Iris pigment epithelial cell (primary cell): ENCODE results near the gene MYMK.
A peak's percentile ranks its signal among the peaks of the same experiment; 100 is the strongest.

Source experiments
- DNase-seq: peaks from one replicate; pipeline ENCODE4 v3.0.0-alpha.2; 2011; ENCODE audit warnings: low read depth

The MYMK gene

DNA sequence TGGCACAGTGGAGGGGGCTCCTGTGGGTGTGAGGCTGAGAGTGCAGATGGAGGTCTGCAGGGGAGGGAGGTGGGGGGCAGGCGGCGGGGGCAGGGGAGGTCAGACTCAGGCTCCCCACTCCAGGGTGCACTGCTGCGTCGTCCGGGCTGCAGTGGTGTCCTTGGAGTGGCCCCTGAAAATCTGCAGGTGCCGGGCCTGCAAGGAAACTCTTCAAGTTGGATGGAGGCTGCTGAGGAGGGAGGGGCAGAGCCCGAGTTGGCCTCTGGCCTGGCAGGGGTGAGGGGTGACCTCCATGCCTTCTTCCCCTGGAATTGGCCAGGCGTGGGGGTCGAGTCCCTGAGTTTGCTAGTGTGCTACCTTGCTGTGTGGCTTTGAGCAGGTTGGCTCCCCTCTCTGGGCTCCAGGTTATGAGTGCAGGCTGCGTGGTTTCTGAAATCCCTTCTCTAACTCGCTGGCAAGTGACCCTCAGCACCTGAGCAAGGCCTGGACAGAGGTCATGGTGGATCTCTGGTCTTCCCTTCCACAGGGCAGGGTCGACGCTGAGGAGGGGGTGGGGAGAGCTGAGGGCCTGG lies 10.6 kb upstream of the MYMK start:
- no peak for DNase-seq

DNA sequence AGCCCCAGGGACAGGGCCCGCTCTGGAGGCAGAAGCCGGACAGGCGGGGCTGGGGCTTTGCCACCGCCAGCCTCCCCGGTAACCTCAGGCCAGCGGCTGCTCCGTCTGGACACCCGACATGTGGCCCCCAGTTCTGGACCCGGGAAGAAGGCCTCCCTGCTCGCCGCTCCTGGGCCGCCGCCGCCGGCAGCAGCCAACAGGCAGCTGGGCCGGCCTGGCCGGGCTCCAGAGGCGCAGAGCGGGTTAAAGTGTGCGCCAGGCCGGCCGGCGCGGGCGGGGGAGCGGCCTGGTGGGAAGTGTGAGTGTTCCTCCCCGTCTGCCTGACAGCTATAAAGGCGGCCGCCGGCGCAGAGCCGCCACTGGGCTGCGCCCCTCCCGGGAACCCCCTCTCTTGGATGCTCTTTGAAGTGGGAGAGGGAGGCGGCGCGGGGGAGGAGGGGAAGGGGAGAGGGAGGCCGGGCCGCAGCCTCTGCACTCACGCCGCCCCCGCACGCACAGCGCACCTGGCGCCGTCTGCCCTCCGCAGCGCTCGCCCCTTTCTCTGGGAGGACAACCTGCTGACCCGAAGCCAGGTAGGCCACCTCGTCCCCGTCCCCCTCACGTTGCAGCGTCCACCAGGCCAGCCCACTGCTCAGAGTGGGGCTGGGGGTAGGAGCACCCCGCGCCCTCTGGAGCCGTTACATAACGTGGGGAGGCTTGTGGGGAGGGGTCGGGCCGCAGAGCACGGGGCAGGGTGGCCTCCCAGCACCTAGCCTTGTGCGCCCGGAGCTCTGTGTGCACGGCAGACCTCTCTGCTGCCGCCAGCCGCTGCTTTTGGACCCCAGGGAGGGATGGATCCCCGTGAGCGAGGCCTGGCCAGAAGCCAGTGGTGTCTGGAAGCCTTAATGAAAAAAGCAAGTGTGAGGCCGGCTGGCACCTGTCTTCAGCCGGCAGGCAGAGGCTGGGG lies 9.9 kb upstream of the MYMK start, which contains the start of gene ADAMTSL2:
TSS of gene ADAMTSL2 (plus strand) at position 359 of the 946 bp plus-strand sequence. CDS start 2,009 bp downstream, outside the sequence.
- DNase-seq = peak; percentile 63

DNA sequence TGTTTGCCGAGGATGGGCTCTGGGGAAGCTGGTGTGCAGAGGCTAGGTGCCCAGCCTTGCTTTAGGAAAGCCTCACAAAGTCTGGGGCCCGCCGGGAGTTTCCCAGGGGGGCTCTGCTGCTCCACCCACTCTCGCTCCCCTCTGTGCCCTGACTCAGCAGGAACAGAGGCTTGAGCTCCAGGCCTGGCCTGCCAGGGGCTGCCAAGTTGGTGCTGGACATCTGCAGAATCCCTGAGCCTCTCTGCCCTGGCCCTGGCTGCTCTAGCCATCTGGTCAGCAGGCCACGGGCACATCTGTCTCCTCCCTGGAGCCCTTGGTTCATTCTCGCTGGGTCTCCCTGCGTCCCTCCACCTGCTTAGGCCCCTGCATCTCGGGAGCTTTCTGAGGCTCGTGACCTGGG lies 9.1 kb upstream of the MYMK start:
- no peak for DNase-seq

DNA sequence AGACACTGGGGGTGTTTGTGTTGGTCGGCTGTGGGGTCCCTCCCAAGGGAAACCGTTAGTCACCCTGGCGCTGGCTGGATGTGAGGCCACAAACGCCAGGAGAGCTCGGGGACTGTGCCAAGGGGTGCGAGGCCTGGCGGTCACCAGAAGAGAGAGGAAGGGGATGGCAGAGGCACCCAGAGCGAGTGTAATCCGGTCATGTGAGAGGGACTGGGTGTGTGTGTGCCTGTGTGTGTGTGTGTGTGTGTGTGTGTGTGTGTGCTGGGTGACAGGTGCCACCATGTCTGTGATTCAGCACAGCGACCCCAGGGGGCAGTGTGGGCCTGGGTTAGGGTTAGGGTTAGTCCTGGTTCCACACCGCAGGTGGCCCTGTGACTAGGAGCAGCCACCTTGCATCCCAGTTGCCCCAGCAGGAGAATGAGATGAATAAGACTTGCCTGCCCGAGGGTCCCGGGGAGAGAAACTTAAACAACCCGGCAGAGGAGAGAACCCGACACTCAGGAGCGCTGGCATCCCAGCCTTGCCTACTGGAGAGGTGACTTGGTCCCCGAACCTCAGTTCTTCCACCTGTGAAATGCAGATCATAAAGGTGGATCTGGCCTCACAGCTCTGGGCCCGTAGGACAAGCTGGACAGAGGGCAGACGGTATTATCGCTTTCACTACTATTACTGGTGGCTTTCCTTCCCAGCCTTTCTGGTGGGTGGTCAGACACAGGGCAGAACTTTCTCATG lies 8.3 kb upstream of the MYMK start:
- DNase-seq = peak; percentile 22

DNA sequence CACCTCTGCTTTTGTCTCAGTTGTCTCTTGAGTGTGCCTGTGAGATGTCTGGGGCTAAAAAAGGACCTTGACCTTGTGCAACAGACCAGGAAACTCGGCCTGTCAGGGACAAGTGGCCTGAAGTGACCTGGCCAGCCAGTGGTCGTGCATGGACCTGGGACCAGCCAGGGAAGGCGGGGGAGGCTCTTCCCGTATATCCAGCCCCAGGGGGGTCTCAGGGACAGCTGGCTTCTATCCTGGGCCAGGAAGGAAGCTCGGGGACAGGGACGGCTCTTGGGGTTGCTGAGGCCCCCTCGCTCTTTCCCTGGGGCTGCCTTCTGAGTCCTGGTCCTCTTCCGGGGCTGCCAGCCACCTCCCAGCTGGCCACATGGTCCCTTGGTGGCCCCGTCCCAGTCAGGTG lies 6.5 kb upstream of the MYMK start:
- no peak for DNase-seq

DNA sequence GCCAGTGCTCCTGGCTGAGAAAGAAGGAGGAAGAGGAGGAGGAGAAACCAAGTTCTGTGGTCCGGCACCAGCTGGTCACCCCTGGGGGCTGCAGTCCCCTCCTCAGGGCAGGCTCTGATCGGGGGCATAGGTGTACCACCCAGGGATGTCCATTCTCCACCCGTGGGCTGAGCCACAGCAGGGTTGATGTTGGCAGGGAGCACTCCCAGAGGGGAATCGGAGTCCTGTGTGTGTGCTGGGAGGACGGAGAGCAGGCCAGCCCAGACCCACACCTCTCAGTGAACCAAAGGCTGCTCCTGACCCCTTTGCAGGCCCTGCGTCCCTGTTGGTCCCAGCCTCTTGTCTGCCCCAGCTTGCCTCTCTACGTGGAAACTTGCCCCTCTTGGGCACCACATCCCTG lies 5.1 kb upstream of the MYMK start:
- no peak for DNase-seq

DNA sequence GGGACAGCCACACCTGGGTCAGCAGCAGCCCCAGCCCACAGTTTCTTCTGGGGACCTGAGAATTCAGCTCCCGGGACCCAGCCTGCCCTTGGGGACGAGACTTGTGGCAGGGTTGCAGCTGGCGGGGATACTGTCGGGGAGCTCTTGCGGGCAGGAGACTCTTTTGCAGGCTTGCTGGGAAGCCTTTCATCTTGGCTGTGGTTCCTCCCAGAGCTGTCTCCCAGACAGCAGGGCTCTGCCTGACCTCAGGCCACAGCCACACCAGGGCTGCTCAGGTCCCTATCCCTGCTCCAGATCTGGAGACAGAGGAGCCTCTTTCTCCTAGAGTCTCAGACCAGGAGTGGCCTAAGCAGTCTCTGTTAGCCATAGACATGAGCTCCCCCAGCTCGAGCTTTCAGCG lies 4.7 kb upstream of the MYMK start:
- no peak for DNase-seq

DNA sequence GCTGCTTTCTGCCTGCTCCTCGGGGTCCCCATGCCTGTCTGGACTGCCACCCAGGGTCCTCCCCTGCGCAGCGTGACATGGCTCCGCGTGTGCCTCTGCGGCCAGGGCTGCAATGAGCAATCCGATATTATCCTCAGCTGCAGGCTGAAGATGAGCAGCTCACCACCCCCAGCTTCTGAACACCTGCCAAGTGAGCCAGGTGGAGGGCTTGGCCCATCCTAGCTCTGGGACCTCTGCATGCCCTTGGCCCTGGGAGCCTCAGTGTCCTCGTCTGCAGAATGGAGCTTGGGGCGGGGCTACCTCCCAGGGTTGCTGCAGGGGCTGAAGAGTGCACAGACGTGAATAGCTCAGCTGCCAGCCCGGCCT lies 4.1 kb upstream of the MYMK start:
- no peak for DNase-seq

DNA sequence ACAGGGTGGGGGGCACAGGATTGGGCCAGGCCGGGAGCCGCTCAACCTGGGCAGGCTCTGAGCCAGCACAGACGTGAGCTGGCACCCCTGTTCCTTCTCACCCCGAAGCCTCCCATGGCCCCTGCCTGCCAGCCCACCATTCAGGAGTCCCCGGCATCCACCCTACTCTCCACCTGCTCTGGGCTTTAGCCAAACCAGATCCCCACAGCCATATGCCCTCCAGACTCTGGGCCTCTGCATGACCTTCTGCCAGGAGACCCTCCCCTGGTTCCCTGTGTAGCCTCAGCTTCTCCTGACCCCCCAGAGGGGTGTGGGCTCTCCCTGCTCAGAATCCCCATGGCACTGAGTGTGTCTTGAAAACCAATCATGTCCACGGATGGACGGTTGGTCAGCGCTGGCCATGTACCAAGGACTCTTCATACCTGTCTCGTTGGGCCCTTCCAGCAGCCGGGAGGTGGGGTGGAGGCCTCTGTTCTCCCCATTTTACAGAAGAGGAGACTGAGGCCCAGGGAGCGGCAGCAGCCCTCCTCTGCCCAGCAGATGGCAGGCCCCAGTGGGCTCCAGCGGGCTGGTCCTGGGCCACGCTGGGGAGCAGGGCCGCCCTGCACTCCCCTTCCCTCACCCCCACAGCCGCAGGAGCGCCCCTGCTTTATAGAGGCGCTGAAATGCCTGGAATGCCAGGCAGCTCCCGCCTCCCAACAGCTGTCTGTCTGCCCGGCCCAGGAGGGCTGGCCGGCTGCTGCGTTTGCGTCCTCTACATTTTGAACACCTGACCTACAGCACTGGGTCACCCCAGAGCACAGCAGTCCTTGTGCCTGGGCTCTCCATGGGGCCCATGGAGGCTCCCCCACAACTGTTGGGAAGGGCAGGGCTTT lies 3.5 kb upstream of the MYMK start:
- no peak for DNase-seq

DNA sequence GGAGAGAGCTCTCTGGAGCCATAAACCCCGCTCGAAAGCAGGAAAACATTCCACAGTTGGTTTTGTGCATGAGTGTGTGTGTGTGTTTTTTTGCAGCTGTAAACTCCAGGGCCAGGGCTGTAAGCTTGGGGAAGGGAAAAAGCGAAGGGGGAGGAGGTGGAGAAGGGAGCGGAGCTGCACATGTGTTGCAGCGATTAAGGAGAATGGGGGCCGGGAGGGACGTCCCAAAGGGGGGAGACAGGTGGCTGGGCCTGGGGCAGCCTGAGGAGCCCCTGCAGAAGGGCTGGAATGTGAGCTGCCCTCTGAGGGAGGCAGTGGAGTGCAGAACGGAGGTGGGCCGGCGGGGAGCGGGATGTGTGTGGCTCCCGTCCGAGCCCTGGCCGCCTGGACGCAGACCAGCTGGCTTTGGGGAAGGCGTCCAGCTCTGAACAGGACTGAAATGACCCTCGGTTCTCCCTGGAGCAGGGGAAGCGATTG lies 2.7 kb upstream of the MYMK start:
- DNase-seq = no peak

DNA sequence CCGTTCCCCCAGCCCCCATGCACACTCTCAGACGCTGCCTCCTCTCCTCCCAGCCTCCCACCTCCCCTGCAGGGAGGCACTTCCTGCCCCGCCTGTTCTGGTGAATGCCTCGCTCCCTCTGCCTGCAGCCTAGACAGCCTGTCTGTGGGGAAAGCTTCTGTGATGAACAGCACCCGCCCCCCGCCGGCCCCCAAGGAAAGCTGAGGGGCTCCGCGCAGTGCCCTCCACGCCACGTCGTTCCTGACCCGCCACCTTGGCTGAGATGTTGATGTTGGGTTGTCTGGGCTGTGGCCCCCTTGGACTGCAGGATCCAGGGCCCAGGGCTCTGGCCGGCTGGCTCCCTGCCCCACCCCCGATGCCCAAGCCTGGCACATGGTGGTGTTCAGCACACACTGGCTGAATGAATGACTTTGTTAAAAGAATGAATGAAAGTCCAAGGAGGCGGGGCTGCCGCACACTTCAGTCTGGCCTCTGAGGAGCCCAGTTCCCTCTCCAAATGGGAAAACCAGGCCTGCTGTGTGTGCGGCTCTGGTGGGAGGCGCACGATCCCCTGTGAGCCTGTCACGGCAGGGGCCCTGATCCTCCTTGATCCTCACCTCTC lies 2.1 kb upstream of the MYMK start:
- no peak for DNase-seq

DNA sequence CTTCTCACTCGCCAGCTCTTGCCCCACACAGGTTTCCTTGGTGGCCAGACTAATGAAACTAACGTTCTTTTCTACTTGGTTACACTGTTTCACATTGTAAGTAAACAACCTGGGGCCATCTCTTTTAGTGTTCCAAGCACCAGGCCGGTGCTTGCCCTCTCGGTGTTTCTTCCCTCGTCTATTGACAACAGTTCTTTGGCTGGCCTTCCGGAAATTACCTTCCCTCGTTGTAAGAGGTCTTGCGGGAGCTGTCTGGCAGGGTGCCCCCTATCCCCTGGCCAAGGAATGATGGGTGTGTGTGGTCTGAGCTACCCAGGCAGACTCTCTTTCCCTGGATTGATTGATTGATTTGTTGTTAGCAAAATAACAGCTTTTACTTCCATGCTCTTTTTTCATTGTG lies 918 bp upstream of the MYMK start:
- no peak for DNase-seq

DNA sequence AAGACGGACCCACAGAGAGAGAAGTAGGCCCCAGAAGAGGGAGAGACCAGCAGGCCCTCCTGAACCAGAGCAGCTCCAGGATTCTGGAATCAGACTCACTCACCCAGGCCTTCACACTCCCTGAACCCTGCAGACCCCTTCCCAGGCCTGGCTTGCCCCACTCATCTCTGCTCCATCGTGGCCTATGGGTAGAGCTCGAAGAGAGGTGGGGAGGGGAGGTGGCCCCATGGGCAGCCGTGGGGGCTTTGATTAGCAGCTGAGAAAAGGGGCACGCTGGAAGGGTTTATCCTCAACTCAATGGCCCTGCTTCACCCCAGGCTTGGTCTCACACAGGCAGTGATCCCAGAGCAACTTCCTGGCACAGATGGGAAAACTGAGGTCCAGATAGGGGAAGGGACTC lies 613 bp downstream of the MYMK start:
- no peak for DNase-seq

DNA sequence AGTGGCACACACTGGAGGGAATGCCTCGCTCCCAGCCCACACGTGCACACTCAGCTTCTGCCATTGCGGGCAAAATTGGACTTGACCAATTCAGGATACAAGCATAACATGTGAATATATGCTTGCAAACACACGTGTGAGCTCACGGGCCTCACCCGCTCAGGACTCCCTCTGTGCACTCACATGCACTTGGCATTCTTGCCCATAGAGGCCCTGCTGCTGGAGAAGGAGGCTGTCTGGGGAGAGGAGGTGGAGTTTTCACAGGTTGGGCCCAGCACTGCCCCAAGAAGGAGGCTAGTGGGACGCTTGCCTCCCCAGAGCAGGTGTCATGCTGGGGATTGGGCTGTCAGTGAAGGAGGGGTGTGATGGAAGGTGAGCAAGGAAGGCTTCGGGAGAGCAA lies 1.7 kb downstream of the MYMK start:
- no peak for DNase-seq

DNA sequence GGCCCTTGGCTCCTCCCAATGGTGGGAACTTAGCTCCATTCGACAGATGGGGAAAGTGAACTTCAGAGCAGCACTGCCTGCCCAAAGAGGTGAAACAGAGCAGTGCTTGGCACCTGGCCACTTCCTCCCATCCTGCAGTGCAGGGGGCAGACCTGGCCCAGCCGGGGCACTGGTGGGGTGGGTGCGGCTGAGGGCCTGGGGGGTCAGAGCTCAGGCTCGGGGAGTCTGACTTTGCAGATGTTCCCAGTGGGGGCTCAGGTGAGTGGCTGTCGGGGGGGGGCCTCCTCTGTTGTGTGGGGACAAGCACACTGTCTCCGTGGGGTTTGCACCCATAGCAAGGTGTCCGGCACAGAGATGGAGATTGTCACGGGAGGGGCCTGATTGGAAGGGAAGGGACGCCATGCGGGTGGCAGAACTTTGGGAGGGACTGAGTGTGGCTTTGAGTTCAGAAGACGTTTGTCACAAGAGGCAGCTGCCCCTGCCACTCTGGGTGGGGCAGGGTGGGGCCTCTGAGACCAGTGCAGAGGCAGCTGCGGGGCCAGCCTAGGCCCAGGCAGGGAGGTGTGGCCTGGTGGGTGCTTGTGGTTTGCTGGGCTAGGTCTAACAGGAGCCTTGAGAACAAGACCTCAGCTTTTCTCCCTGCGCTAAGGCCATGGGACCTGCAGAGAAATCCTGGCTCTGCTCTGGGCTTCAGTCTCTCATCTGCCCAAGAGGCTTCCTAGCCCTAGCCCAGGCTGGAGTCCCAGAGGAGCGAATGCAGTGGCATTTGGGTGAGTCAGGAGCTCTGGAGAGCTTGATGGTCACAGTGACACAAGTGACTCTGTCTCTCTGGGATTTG lies 2.5 kb downstream of the MYMK start:
- DNase-seq = no peak

DNA sequence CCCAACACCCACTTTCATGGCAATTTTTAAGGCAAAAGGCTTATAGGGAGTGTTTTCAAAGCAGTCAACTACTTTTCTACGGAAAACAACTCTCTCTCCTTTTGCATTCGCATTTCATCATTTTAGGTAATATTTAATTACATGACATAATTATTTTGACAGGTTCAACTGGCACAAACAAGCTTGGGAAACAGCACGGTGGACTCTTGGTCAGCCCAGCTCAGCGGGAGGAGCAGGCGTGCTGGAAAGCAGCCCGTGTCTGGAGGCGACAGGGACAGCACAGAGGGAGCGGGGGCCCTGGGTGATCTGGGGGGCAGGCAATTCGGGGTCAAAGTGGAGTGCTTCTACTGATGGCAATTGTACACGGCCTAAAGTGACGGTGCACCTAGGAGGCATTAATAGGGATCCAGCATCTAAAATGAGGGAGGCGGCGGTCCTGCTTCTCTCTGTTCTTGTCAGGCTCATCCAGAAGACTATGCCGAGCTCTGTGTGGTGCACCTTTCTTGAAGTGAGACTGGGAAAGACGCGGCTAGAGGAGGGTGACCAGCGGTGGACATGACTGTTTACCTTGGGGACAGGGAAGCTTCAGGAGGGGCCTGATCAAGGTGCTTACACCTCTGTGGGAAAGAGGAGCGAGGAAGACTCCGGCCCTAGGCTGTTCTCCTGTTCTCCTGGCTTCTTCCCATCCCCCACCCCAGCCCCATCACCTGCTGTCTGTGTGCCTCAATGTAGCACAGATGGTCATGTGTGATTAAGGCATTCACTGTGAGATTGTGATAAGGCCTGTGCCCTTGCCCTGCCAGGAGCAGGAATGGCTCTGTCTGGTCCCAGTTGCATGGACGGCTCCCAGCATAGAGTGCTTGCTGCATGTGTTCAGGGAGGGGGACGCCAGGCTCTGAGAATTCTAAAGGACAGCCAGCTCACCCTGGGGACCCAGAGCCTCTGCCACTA lies 3.4 kb downstream of the MYMK start:
- no peak for DNase-seq

DNA sequence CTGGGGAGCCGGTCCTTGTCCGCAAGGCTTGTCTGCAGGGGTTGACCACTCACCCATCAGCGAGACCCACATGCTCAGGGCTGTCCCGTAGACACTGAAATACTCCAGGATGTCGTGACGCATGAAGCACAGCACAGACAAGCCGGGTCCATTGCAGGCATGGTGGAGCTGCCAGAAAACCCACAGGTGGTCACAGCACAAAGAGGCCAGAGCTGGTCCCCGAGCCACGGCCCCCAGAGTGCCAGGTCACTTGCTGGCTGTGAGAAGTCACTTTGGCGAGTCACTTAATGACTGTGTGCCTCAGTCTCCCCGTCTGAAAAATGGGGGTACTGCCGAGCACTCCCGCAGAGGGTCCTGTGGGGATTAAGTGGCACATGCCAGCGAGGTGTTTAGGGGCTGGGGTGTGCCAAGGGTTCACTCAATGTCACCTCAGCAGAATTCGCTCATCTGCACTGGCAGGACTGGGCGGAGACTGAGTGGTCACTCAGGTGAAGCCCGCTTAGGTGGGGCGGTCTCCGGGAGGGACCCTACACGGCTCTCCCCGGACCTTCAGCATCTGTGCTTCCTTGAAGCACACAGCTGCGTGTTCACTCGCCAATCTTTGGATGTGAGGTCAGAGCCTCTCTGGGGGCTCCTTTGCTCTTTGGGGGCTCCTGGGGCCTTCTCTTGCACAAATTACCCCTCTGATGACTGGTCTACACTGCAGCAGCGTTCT lies 4.5 kb downstream of the MYMK start:
- DNase-seq = no peak

DNA sequence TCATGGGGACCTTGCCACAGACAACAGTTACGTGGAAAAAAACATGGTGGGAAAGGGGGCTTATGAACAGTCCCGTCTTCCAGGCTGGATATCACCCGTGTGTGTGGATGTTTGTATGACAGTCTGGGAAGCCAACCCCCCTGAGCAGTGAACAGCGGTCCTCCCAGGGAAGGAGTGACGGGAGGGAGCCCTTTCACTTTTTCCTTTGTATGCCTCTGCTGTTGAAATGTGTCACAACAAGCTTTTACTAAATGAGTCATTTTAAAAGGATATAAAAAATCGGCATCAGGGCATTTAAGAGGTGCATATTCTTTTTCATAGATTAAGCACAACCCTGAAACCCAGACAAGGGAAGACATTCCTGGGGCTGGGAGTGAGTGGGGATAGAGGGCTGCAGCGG lies 5.1 kb downstream of the MYMK start:
- DNase-seq = no peak
